Right renal cortex interstitium (tissue), 3 donors: ENCODE measurements around the gene NOP14. TPM values are rescaled to one million over a fixed set of nuclear protein-coding genes. Genes with fewer than 3 reads are reported as not detected.
"Not testable (repeated sequence)": the region's sequence is repeated elsewhere in the genome, so short reads cannot be mapped to it uniquely, and the experiment has no call there.

Source experiments
- DNase-seq, 3 donors: peaks; one replicate each; pipeline ENCODE4 v3.0.0-alpha.2; 2013; ENCODE audit warnings: low read depth in 3 of 3, low spot score in 2 of 3
- polyA plus RNA-seq, 3 donors: library from polyadenylated mRNA; unstranded; fragments of 120-200 nt; gene quantifications; one replicate each; pipeline ENCODE4 v1.2.1, GENCODE V29; 2013; ENCODE audit not compliant: insufficient read length in 3 of 3

Gene NOP14
- 10 to 100 TPM; 30.3 to 31.4 (median 30.5) TPM for polyA plus RNA-seq

- peak; percentile 87 to 95 (median 91) for DNase-seq
These were observed at the start of gene NOP14, which contains the start of gene GRK4 for GRCh38 chr4:2963175-2963965. NOP14 (minus strand) TSS chr4:2963406; CDS start chr4:2963319, 87 bp downstream. GRK4 (plus strand) TSS chr4:2963571; CDS start chr4:2964071, 500 bp downstream.

- no peak for DNase-seq
These were observed 48.4 kb upstream of the NOP14 start for GRCh38 chr4:3011456-3012220.

GRCh38 chr4:3010998-3011397 is 47.8 kb upstream of the NOP14 start:
- DNase-seq = no peak

DNA sequence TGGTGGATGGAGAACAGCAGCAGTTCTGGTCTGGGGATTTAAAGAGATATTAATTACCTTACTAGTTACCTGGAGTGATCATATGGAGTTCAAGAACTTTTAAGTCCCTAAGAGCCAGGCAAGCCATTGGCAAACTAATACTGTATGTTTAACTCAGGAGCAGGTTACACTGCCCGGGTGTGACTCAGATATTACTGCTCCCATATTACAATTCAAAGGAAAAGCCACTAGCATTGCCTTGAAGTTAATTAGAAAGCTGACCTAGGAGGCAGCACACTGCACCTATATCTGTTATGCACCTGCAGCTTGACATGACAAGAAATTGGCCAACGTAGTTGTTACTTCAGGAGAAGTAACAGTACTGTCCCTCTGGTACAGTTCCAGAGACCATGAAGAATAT is 47.4 kb upstream of the NOP14 start:
- no peak for DNase-seq

DNA sequence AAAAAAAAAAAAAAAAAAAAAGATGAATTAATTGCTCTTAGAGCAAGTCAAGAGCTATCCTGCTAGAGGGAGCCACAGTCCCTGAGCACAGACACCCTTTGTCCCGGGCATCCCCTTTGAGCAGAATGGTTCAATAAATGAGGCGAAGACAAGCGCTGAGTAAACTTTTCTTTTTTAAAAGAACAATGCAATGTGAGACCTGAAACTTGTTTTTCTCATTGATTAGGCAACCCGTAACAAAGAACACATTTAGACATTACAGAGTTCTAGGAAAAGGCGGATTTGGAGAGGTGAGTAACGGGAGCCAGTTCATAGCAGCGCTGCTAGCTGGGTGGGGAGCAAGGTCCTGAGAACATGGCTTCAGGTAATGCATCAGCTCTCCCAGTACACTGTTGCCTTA is 46.2 kb upstream of the NOP14 start:
- no peak for DNase-seq

GRCh38 chr4:3007724-3008123 is 44.5 kb upstream of the NOP14 start:
- DNase-seq = no peak

- DNase-seq = no peak
These were observed 33.2 kb upstream of the NOP14 start for GRCh38 chr4:2996415-2996814.

- DNase-seq = no peak
These were observed 32.5 kb upstream of the NOP14 start for GRCh38 chr4:2995546-2996265.

- DNase-seq = no peak
These were observed 31.7 kb upstream of the NOP14 start for GRCh38 chr4:2994917-2995316.

DNA sequence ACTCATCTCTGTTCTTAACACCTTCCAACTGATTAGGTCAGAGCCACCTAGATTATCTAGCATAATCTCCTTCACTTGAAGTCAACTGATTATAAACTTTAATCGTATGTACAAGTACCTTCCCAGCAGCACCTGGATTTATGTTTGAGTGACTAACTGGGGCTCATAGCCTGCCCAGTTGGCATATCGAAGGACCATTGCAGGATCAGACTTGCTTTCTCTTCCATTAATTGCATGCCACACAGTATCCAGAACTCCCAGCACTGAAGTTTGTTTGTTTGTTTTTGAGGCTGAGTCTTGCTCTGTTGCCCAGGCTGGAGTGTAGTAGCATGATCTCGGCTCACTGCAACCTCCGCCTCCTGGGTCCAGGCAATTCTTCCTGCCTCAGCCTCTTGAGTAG is 28.0 kb upstream of the NOP14 start:
- no peak for DNase-seq

GRCh38 chr4:2983715-2984114 is 20.5 kb upstream of the NOP14 start:
- DNase-seq = not testable (repeated sequence)

GRCh38 chr4:2982012-2982411 is 18.8 kb upstream of the NOP14 start:
- DNase-seq = no peak

DNA sequence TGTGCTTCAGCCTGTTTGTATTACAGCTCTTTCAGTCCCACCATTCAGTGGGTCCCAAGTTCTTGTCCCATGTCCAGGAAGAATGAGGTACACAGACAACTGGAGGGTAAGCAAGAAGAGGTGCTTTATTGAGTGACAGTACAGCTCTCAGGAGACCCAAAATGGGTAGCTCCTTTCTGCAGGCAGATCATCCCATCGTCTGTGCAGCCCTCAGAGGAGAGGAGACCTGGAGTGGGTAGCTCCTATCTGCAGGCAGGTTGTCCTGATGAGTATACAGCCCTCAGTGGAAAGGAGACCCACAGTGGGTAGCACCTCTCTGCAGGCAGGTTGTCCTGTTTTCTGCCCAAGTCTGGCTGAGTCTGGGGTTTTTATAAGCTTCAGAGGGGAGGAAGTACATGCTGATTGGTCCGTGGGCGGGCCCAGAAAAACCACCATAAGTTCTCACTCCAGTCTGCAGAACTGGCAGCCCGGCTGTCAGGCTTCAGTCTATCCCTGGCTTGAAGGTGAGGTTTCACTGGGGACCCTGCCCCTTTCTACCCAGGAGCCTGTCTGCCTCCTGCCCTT is 18.1 kb upstream of the NOP14 start:
- no peak for DNase-seq

DNA sequence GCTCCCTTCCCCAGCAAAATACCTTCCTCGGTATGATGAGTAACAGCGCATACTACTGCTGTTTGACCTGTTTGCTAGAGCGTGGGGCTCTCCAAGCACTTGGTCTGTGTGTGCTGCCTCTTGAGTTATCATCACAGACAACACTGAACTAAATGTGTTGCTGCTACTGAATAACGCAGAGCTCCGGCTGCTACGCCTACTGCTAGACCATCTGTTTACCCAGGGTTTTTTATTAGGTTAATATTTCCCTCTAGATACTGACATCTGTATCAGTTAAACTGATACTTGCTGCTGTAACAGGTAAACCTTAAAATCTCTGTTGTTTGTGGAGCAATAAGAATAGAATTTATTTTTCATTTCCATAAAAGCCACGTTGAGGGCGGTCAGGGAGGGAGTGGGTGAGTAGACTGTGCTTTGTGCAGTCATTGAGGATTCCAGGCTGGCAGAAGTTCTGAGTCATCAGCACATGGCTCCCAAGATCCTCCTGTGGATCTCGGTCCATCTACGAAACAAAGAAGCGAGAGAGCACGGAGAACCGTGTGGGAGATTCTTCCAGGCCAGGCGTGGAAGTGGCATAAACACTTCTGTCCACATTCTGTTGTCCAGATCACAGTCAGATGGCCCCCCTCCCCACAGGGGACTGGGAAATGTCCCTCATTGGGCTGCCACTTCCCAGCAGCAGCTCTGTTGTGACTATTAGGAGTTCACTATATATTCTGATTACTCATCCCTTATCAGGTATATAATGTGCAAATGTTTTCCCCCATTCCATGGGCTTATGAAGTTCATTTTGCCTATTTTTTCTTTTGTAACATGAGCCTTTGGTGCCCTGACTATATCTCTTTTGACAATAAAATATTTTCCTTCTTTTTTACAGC is 14.2 kb upstream of the NOP14 start:
- no peak for DNase-seq

DNA sequence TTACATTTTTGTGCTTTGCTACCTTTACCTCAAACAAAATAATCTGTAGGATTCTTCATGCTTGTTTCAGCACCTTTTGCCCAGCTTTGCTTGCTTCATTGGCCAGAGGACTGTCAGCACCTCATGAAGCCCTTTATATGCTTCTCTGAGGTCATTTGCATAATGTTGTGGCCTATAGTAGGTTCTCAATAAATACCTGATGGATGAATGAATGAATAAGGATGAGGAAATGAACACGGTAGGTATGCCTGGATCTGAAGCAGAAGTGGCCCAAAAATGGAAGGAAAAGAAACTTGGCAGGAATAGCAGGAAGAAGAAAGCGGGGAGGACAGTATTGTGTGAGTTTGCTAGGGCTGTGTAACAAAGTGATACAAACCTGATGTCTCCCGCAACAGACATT is 8.1 kb upstream of the NOP14 start:
- DNase-seq = no peak

DNA sequence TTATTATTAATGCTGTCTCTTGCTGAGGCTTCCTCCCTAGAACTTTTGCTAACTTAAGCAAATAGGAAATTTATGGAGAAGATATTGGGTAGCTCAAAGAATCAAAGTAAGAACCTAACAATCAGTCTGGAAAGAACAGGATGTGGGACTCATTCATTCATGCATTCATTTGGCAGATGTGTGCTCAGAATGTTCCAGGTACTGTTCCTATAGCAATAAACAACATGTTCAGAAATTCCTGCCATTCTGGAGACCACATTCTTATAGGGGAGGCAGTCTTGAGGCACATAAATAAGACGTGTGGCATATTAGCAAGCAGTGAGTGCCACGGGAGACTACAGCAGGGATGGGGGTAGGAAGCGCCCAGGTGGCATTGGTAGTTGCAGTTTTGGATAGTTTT is 5.2 kb upstream of the NOP14 start:
- no peak for DNase-seq

DNA sequence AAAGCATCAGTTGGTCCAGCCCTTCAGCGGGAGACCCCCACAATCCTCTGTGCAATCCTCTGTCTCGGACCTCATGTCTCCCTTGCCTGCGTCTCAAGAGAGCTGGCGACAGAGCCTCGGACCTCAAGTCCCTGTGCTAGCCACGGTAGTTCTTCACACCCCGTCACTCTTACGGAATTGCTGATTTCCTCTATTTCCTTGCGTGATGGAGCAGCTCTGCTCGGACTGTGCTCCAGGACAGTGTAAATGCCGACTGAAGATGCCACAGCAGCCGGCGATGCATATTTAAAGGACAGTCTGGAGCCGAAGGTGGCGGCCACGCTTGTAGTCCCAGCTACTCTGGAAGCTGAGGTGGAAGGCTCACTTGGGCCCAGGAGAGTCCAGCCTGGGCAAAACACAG is 2.1 kb upstream of the NOP14 start:
- no peak for DNase-seq

DNA sequence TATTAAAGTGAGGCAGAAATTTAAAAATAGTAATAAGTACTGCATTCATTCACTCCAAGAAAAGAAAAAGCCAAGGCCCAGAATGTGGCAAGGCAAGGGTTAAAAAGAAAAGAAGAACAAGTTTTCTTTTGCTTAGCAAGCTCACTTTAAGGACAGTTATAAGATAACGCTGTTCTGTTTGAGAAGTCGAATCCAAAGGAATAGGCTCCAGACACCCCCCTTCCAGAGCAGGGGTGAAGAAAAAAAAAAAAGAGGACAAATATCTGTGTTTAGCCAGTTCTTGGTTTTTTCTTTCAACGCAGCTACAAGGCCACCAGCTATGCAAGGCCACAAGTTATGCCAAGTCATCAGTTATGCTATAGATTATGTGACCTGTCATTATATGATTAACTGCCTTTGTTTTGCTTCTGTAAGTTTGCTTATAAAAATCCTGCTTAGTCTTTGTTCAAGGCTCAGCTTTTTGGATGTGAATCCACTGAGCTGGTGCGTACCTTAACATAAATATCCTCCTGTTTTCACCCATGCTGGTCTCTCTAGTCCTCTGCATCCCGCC is 1.6 kb upstream of the NOP14 start:
- DNase-seq = no peak

DNA sequence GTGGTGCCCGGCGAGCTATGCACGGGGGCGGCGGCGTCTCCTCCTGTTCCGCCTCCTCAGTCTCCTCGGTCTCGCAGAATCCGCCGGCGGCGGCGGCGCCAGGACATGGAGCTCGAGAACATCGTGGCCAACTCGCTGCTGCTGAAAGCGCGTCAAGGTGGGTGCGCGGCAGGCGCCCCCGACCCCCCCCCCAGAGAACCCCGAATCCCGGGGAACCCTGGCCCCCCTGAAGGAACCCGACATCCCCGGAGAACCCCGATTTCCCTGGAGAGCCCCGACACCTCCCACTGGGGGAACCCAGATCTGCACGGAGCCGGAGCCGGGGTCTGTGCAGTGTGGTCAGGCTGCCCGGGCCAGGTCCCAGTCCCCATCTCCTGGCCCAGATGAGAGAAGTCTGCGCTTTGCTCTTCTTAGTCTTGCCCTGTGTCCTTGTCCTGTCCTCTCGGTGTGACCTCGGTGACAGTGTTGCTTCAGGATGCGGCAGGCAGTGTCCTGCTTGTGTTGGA is 813 bp upstream of the NOP14 start:
- no peak for DNase-seq
